IPS-18a (cell line): ENCODE data around the gene STIM1.
"Not testable (repeated sequence)": the region's sequence is repeated elsewhere in the genome, so short reads cannot be mapped to it uniquely, and the experiment has no call there.

Source experiments
- H3K27ac ChIP-seq: one replicate; pipeline ENCODE4 v1.5.1; 2013; ENCODE audit warnings: low read length
- H3K27me3 ChIP-seq: one replicate; pipeline ENCODE4 v1.6.1; 2013; ENCODE audit warnings: mild to moderate bottlenecking, low read length; ENCODE audit not compliant: control insufficient read depth, insufficient read depth
- H3K36me3 ChIP-seq: one replicate; pipeline ENCODE4 v1.6.1; 2013; ENCODE audit warnings: low read depth, low read length; ENCODE audit not compliant: control insufficient read depth
- H3K4me1 ChIP-seq: one replicate; pipeline ENCODE4 v1.6.1; 2013; ENCODE audit warnings: low read depth, low read length; ENCODE audit not compliant: control insufficient read depth
- H3K4me3 ChIP-seq: one replicate; pipeline ENCODE4 v1.5.1; 2013; ENCODE audit warnings: low read length
- H3K9ac ChIP-seq: one replicate; pipeline ENCODE4 v1.6.1; 2013; ENCODE audit warnings: mild to moderate bottlenecking, low read length, moderate library complexity
- H3K9me3 ChIP-seq: one replicate; pipeline ENCODE4 v1.6.1; 2013; ENCODE audit warnings: low read depth, low read length; ENCODE audit not compliant: control insufficient read depth

Gene STIM1

GRCh38 chr11:3860375-3860774 lies 4.9 kb downstream of the STIM1 start:
- Histone ChIP-seq H3K4me1 (peaks cover 31% of the 10 kb centered on the region), H3K4me3 (no peak overlapping the region), H3K9me3 (no peaks in the 10 kb centered on the region), H3K27ac (no peak overlapping the region), H3K27me3 (peaks cover 18% of the 10 kb centered on the region), H3K36me3 (no peaks in the 10 kb centered on the region), H3K9ac (no peak overlapping the region)

- Histone ChIP-seq H3K27me3 (peaks cover 18% of the 10 kb centered on the region), H3K4me1 (peaks cover 33% of the 10 kb centered on the region)
- not testable (repeated sequence) for H3K9ac ChIP-seq, H3K36me3 ChIP-seq, H3K9me3 ChIP-seq, H3K4me3 ChIP-seq, H3K27ac ChIP-seq
Measured at GRCh38 chr11:3860898-3861393, 5.5 kb downstream of the STIM1 start.

GRCh38 chr11:3861683-3862082 lies 6.2 kb downstream of the STIM1 start:
- Histone ChIP-seq H3K36me3 (no peaks in the 10 kb centered on the region), H3K27me3 (peaks cover 11% of the 10 kb centered on the region), H3K4me1 (peaks cover 29% of the 10 kb centered on the region), H3K9ac (no peak overlapping the region), H3K27ac (no peak overlapping the region), H3K4me3 (no peak overlapping the region), H3K9me3 (no peaks in the 10 kb centered on the region)

GRCh38 chr11:3865388-3866193 lies 10.1 kb downstream of the STIM1 start:
- H3K27ac ChIP-seq: no peak overlapping the region
- H3K27me3 ChIP-seq: no peaks in the 10 kb centered on the region
- no peaks in the 10 kb centered on the region for H3K9me3 ChIP-seq
- peaks cover 16% of the 10 kb centered on the region for H3K4me1 ChIP-seq
- H3K4me3 ChIP-seq: no peak overlapping the region
- no peaks in the 10 kb centered on the region for H3K36me3 ChIP-seq
- H3K9ac ChIP-seq: no peak overlapping the region

GRCh38 chr11:3866206-3866605 lies 10.7 kb downstream of the STIM1 start:
- H3K4me3 ChIP-seq: no peak overlapping the region
- no peak overlapping the region for H3K9ac ChIP-seq
- H3K36me3 ChIP-seq: no peaks in the 10 kb centered on the region
- no peaks in the 10 kb centered on the region for H3K9me3 ChIP-seq
- peaks cover 14% of the 10 kb centered on the region for H3K4me1 ChIP-seq
- no peak overlapping the region for H3K27ac ChIP-seq
- no peaks in the 10 kb centered on the region for H3K27me3 ChIP-seq

GRCh38 chr11:3866836-3867208 lies 11.4 kb downstream of the STIM1 start:
- H3K4me3 ChIP-seq: no peak overlapping the region
- H3K9me3 ChIP-seq: no peaks in the 10 kb centered on the region
- no peak overlapping the region for H3K27ac ChIP-seq
- no peak overlapping the region for H3K9ac ChIP-seq
- H3K36me3 ChIP-seq: no peaks in the 10 kb centered on the region
- H3K27me3 ChIP-seq: no peaks in the 10 kb centered on the region
- peaks cover 10% of the 10 kb centered on the region for H3K4me1 ChIP-seq

GRCh38 chr11:3867209-3868091 lies 12.0 kb downstream of the STIM1 start:
- Histone ChIP-seq H3K4me1 (peaks cover 6% of the 10 kb centered on the region), H3K9me3 (no peaks in the 10 kb centered on the region), H3K27ac (no peak overlapping the region), H3K4me3 (no peak overlapping the region), H3K27me3 (no peaks in the 10 kb centered on the region), H3K36me3 (no peaks in the 10 kb centered on the region), H3K9ac (no peak overlapping the region)

GRCh38 chr11:3873712-3874349 lies 18.4 kb downstream of the STIM1 start:
- Histone ChIP-seq H3K4me3 (no peak overlapping the region), H3K9ac (no peak overlapping the region), H3K36me3 (no peaks in the 10 kb centered on the region), H3K27me3 (no peaks in the 10 kb centered on the region), H3K9me3 (no peaks in the 10 kb centered on the region), H3K4me1 (peaks cover 11% of the 10 kb centered on the region), H3K27ac (no peak overlapping the region)

- no peak overlapping the region for H3K4me3 ChIP-seq
- no peaks in the 10 kb centered on the region for H3K27me3 ChIP-seq
- no peaks in the 10 kb centered on the region for H3K9me3 ChIP-seq
- no peaks in the 10 kb centered on the region for H3K36me3 ChIP-seq
- H3K4me1 ChIP-seq: peaks cover 11% of the 10 kb centered on the region
- H3K27ac ChIP-seq: no peak overlapping the region
- no peak overlapping the region for H3K9ac ChIP-seq
Measured at GRCh38 chr11:3876613-3877012, 21.1 kb downstream of the STIM1 start.

GRCh38 chr11:3877364-3878257 lies 22.1 kb downstream of the STIM1 start:
- Histone ChIP-seq H3K4me1 (peaks cover 11% of the 10 kb centered on the region), H3K9me3 (no peaks in the 10 kb centered on the region), H3K4me3 (no peak overlapping the region), H3K27ac (no peak overlapping the region), H3K36me3 (no peaks in the 10 kb centered on the region), H3K27me3 (no peaks in the 10 kb centered on the region), H3K9ac (no peak overlapping the region)

GRCh38 chr11:3878258-3878584 lies 22.8 kb downstream of the STIM1 start:
- Histone ChIP-seq H3K4me1 (peaks cover 11% of the 10 kb centered on the region), H3K9me3 (no peaks in the 10 kb centered on the region), H3K4me3 (no peak overlapping the region), H3K9ac (no peak overlapping the region), H3K27me3 (no peaks in the 10 kb centered on the region), H3K27ac (no peak overlapping the region), H3K36me3 (no peaks in the 10 kb centered on the region)
